IMR-90 (cell line): ENCODE data around the gene CA4.

Experiments used
- BHLHE40 ChIP-seq: fragments of 150-350 bp; IDR thresholded peaks from 2 replicates; pipeline ENCODE4 v1.6.1; 2016; ENCODE audit warnings: mild to moderate bottlenecking, low read depth, low read length
- CEBPB ChIP-seq: IDR thresholded peaks from 2 replicates; pipeline ENCODE4 v1.6.1; 2012; ENCODE audit warnings: low read depth, low read length, improper control_type of control experiment
- CTCF ChIP-seq: conservative IDR thresholded peaks from 2 replicates; pipeline ENCODE4 v1.5.1; 2012; ENCODE audit warnings: mild to moderate bottlenecking, low read depth, low read length, improper control_type of control experiment
- MAZ ChIP-seq: IDR thresholded peaks from 2 replicates; pipeline ENCODE4 v1.6.1; 2012; ENCODE audit warnings: low read depth, mild to moderate bottlenecking, low read length, improper control_type of control experiment, moderate library complexity, borderline replicate concordance
- NFE2L2 ChIP-seq: fragments of 150-350 bp; IDR thresholded peaks from 2 replicates; pipeline ENCODE4 v1.6.1; 2016; ENCODE audit warnings: low read depth, mild to moderate bottlenecking, low read length
- RAD21 ChIP-seq: IDR thresholded peaks from 2 replicates; pipeline ENCODE4 v1.6.1; 2012; ENCODE audit warnings: low read length, improper control_type of control experiment

GRCh38 chr17:60135151-60135950 is 14.4 kb upstream of the CA4 start:
- peak; percentile 39; the same call in 1 of the 2 replicates for TF ChIP-seq MAZ
- no peak for TF ChIP-seq CTCF
- no peak for TF ChIP-seq RAD21
- peak; percentile 11; the same call in 1 of the 2 replicates for TF ChIP-seq CEBPB
- no peak for TF ChIP-seq NFE2L2
- no peak for TF ChIP-seq BHLHE40
